Stomach (tissue), 4 donors: ENCODE data around the gene IL1R2.

ENCODE experiments used
- POLR2AphosphoS5 ChIP-seq, 3 donors: sonication (generic); formaldehyde crosslinking; IDR thresholded peaks; one replicate each; pipeline ENCODE4 v1.6.1; 2016; ENCODE audit warnings: antibody characterized with exemption in 3 of 3
- TF ChIP-seq, protein P1 (sequence below), 7 experiments: fragments of 450-650 bp in 4 of 7; fragments of 200-600 bp in 3 of 7; sonication (generic) in 3 of 7; IDR thresholded peaks; one replicate each; pipeline ENCODE4 v1.5.1; 2016 to 2019; ENCODE audit warnings: antibody characterized with exemption in 7 of 7, control low read depth in 2 of 7, mild to moderate bottlenecking in 1 of 7

DNA sequence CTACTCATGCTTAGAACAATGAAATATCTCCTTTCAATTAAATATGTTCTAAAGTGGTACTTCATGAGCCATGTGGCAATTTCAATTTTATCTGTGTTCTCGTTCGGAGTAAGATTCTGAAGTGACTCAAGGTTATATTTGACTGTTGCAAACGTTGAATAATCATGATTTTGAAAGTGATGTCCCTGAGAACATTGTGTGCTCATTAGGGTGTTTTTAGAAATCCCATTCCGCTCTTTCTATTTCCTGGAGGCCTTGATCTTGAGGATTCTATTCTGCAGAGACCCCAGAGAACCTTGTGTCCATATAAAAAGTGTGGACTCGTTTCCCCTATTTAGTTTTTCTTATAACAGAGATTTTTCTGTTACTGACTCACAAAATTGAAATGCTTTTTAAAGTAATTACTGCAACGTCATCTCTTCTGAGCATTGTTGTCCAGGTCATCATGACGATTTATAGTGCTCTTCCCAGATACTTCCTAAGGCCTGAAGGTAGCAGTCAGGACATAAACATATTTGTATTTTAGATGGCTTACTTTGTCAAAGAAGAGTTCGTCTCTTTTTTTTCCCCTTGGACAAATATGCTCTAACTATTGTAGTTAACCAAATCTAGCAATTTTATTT is 27.2 kb downstream of the IL1R2 start:
- TF ChIP-seq, protein P1, sequence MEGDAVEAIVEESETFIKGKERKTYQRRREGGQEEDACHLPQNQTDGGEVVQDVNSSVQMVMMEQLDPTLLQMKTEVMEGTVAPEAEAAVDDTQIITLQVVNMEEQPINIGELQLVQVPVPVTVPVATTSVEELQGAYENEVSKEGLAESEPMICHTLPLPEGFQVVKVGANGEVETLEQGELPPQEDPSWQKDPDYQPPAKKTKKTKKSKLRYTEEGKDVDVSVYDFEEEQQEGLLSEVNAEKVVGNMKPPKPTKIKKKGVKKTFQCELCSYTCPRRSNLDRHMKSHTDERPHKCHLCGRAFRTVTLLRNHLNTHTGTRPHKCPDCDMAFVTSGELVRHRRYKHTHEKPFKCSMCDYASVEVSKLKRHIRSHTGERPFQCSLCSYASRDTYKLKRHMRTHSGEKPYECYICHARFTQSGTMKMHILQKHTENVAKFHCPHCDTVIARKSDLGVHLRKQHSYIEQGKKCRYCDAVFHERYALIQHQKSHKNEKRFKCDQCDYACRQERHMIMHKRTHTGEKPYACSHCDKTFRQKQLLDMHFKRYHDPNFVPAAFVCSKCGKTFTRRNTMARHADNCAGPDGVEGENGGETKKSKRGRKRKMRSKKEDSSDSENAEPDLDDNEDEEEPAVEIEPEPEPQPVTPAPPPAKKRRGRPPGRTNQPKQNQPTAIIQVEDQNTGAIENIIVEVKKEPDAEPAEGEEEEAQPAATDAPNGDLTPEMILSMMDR (IDR thresholded peaks at IDR 0.05) = no peak
- no peak for TF ChIP-seq POLR2AphosphoS5 (IDR thresholded peaks at IDR 0.05)
